Neural cell (in vitro differentiated cells): ENCODE measurements around the gene ZNF778. TPM values are rescaled to one million over a fixed set of nuclear protein-coding genes. Genes with fewer than 3 reads are reported as not detected.
"Not testable (repeated sequence)": the region's sequence is repeated elsewhere in the genome, so short reads cannot be mapped to it uniquely, and the experiment has no call there.

ENCODE experiments used
- H2AFZ ChIP-seq: fragments of 200-600, 300-800 bp; sonication (generic), shearing (Covaris generic); 2 replicates; pipeline ENCODE4 v1.6.0; 2014; ENCODE audit warnings: low read depth, mild to moderate bottlenecking, antibody characterized with exemption, low read length, moderate library complexity
- H3F3A ChIP-seq: fragments of 200-600 bp; shearing (Covaris generic); 2 replicates; pipeline ENCODE4 v1.6.1; 2016; ENCODE audit warnings: mild to moderate bottlenecking, moderate library complexity, mixed read lengths, antibody characterized with exemption, low read length; ENCODE audit not compliant: insufficient read depth, poor library complexity, severe bottlenecking
- H3K27ac ChIP-seq: fragments of 200-600, 300-800 bp; sonication (generic), shearing (Covaris generic); 2 replicates; pipeline ENCODE4 v1.5.1; 2014; ENCODE audit warnings: mild to moderate bottlenecking, low read length, moderate library complexity
- H3K27me3 ChIP-seq: fragments of 300-800, 200-600 bp; sonication (generic), shearing (Covaris generic); 2 replicates; pipeline ENCODE4 v1.6.0; 2014; ENCODE audit warnings: mild to moderate bottlenecking, low read depth, low read length, moderate library complexity; ENCODE audit not compliant: insufficient read depth
- H3K36me3 ChIP-seq: fragments of 300-800, 200-600 bp; sonication (generic), shearing (Covaris generic); 2 replicates; pipeline ENCODE4 v1.5.1; 2014; ENCODE audit warnings: mild to moderate bottlenecking, antibody characterized with exemption, low read length, moderate library complexity; ENCODE audit not compliant: insufficient read depth
- H3K4me2 ChIP-seq: fragments of 300-800, 200-600 bp; sonication (generic), shearing (Covaris generic); 2 replicates; pipeline ENCODE4 v1.6.0; 2014; ENCODE audit warnings: mild to moderate bottlenecking, low read length
- H3K4me3 ChIP-seq: fragments of 300-800, 200-600 bp; sonication (generic), shearing (Covaris generic); 2 replicates; pipeline ENCODE4 v1.5.1; 2014; ENCODE audit warnings: mild to moderate bottlenecking, low read length, moderate library complexity
- H3K79me2 ChIP-seq: fragments of 200-600 bp; shearing (Covaris generic); replicated peaks from 2 replicates; pipeline ENCODE4 v1.6.0; 2014; ENCODE audit warnings: mild to moderate bottlenecking, low read length, moderate library complexity; ENCODE audit not compliant: insufficient read depth
- H3K9ac ChIP-seq: fragments of 300-800, 200-600 bp; sonication (generic), shearing (Covaris generic); 2 replicates; pipeline ENCODE4 v1.6.1; 2016; ENCODE audit warnings: mild to moderate bottlenecking, low read length, mixed read lengths
- H3K9me2 ChIP-seq: fragments of 200-600 bp; shearing (Covaris generic); 2 replicates; pipeline ENCODE4 v1.6.1; 2016; ENCODE audit warnings: mild to moderate bottlenecking, low read length, mixed read lengths; ENCODE audit not compliant: insufficient read depth
- H3K9me3 ChIP-seq: fragments of 200-600, 300-800 bp; sonication (generic), shearing (Covaris generic); 2 replicates; pipeline ENCODE4 v1.6.1; 2016; ENCODE audit warnings: mild to moderate bottlenecking, mixed run types, low read length, moderate library complexity, mixed read lengths
- H4K20me1 ChIP-seq: fragments of 200-600 bp; shearing (Covaris generic); 2 replicates; pipeline ENCODE4 v1.6.1; 2016; ENCODE audit warnings: mild to moderate bottlenecking, mixed run types; ENCODE audit not compliant: insufficient read depth
- CTCF ChIP-seq: fragments of 450-650 bp; IDR thresholded peaks from 2 replicates; pipeline ENCODE4 v1.5.1; 2014; ENCODE audit warnings: antibody characterized with exemption, mild to moderate bottlenecking, moderate library complexity; ENCODE audit not compliant: poor library complexity, severe bottlenecking
- EP300 ChIP-seq: fragments of 450-650 bp; conservative IDR thresholded peaks from 2 replicates; pipeline ENCODE4 v1.6.1; 2014; ENCODE audit warnings: antibody characterized with exemption, mild to moderate bottlenecking, moderate library complexity; ENCODE audit not compliant: poor library complexity, severe bottlenecking
- EZH2 ChIP-seq: fragments of 200-600, 300-800 bp; shearing (Covaris generic), sonication (generic); IDR thresholded peaks from 2 replicates; pipeline ENCODE4 v1.6.1; 2014; ENCODE audit warnings: antibody characterized with exemption, low read length, borderline replicate concordance, mild to moderate bottlenecking; ENCODE audit not compliant: insufficient read depth, poor library complexity, severe bottlenecking
- MXI1 ChIP-seq: fragments of 450-650 bp; conservative IDR thresholded peaks from 2 replicates; pipeline ENCODE4 v1.6.1; 2014; ENCODE audit warnings: antibody characterized with exemption, mild to moderate bottlenecking; ENCODE audit not compliant: poor library complexity, severe bottlenecking
- POLR2AphosphoS5 ChIP-seq: IDR thresholded peaks from 2 replicates; pipeline ENCODE4 v1.6.1; 2012
- RAD21 ChIP-seq: fragments of 450-650 bp; conservative IDR thresholded peaks from 2 replicates; pipeline ENCODE4 v1.6.1; 2014; ENCODE audit warnings: antibody characterized with exemption, mild to moderate bottlenecking, moderate library complexity
- SMC3 ChIP-seq: fragments of 450-650 bp; conservative IDR thresholded peaks from 2 replicates; pipeline ENCODE4 v1.6.1; 2014; ENCODE audit warnings: antibody characterized with exemption, mild to moderate bottlenecking, moderate library complexity; ENCODE audit not compliant: poor library complexity
- TAF1 ChIP-seq: IDR thresholded peaks from 2 replicates; pipeline ENCODE4 v1.6.1; 2012; ENCODE audit warnings: low read depth
- polyA plus RNA-seq: library from polyadenylated mRNA; depleted of rRNA; stranded (reverse); fragments of >200 nt; gene quantifications from 2 replicates; pipeline ENCODE4 v1.2.3, GENCODE V29; 2014
- TF ChIP-seq, protein P1 (sequence below): IDR thresholded peaks from 2 replicates; pipeline ENCODE4 v1.6.1; 2012; ENCODE audit warnings: borderline replicate concordance

Gene ZNF778
- polyA plus RNA-seq, 1 donor from 2014 or later = 14.7 TPM

DNA sequence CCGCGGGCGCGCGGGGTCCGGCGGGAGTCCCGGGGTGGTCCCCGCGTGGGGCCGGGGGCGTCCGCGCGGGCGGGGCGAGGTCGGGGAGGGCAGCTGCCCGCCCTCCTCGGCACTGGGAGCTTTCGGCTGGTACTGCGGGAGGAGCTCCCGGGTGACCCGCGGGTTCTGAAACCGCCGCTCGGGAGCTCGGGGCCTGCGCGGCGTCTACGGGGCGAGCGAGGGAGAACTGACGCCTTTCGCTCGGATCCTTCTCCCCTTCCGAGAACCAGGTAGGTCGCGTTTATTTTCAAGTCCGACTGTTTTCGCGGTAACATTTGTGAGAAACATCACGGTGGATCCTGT is 30.2 kb downstream of the ZNF778 start:
- H3K4me2 ChIP-seq, H3K79me2 ChIP-seq, H3K36me3 ChIP-seq, H3K9me2 ChIP-seq, H3K27me3 ChIP-seq, H3F3A ChIP-seq, H3K27ac ChIP-seq, H3K9me3 ChIP-seq, H4K20me1 ChIP-seq, H2AFZ ChIP-seq: not testable (repeated sequence)
- Histone ChIP-seq H3K9ac (peak overlapping the region; percentile 5), H3K4me3 (peak overlapping the region; percentile 63)
- TF ChIP-seq MXI1 = peak; percentile 26

GRCh38 chr16:89248196-89248982 is 30.9 kb downstream of the ZNF778 start:
- no peaks in the 10 kb centered on the region for H4K20me1 ChIP-seq
- no peaks in the 10 kb centered on the region for H3K79me2 ChIP-seq
- no peaks in the 10 kb centered on the region for H3K9me2 ChIP-seq
- no peaks in the 10 kb centered on the region for H3K27me3 ChIP-seq
- TF ChIP-seq SMC3 = no peak
- TF ChIP-seq MXI1 = no peak
- TF ChIP-seq POLR2AphosphoS5 = no peak
- TF ChIP-seq TAF1 = no peak
- TF ChIP-seq, protein P1, sequence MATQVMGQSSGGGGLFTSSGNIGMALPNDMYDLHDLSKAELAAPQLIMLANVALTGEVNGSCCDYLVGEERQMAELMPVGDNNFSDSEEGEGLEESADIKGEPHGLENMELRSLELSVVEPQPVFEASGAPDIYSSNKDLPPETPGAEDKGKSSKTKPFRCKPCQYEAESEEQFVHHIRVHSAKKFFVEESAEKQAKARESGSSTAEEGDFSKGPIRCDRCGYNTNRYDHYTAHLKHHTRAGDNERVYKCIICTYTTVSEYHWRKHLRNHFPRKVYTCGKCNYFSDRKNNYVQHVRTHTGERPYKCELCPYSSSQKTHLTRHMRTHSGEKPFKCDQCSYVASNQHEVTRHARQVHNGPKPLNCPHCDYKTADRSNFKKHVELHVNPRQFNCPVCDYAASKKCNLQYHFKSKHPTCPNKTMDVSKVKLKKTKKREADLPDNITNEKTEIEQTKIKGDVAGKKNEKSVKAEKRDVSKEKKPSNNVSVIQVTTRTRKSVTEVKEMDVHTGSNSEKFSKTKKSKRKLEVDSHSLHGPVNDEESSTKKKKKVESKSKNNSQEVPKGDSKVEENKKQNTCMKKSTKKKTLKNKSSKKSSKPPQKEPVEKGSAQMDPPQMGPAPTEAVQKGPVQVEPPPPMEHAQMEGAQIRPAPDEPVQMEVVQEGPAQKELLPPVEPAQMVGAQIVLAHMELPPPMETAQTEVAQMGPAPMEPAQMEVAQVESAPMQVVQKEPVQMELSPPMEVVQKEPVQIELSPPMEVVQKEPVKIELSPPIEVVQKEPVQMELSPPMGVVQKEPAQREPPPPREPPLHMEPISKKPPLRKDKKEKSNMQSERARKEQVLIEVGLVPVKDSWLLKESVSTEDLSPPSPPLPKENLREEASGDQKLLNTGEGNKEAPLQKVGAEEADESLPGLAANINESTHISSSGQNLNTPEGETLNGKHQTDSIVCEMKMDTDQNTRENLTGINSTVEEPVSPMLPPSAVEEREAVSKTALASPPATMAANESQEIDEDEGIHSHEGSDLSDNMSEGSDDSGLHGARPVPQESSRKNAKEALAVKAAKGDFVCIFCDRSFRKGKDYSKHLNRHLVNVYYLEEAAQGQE = no peak
- no peak for TF ChIP-seq CTCF
- no peak for TF ChIP-seq RAD21
- no peak for TF ChIP-seq EP300
- no peak for TF ChIP-seq EZH2
- no peak overlapping the region for H3K9ac ChIP-seq
- no peaks in the 10 kb centered on the region for H3K36me3 ChIP-seq
- H3K9me3 ChIP-seq = no peaks in the 10 kb centered on the region
- H3K27ac ChIP-seq = no peak overlapping the region
- H2AFZ ChIP-seq = no peak overlapping the region
- H3F3A ChIP-seq = no peaks in the 10 kb centered on the region
- H3K4me2 ChIP-seq = no peak overlapping the region
- H3K4me3 ChIP-seq = peak overlapping the region; percentile 63
